DOHH2 (cell line): ENCODE results near the gene ITPR1.

Experiments used
- CTCF ChIP-seq: fragments of 200-600 bp; sonication (generic); IDR thresholded peaks from one replicate; pipeline ENCODE4 v1.5.1; 2014; ENCODE audit warnings: antibody characterized with exemption, mild to moderate bottlenecking, low read depth, low read length; ENCODE audit not compliant: poor library complexity, severe bottlenecking
- EZH2phosphoT487 ChIP-seq: fragments of 200-600 bp; sonication (generic); IDR thresholded peaks from 2 replicates; pipeline ENCODE4 v1.6.1; 2017; ENCODE audit warnings: borderline replicate concordance, mild to moderate bottlenecking, antibody characterized with exemption, low read length, moderate library complexity, mixed read lengths

- TF ChIP-seq CTCF (no peak), EZH2phosphoT487 (no peak)
These were observed 27.1 kb downstream of the ITPR1 start for GRCh38 chr3:4520033-4520816.
